Liver (tissue), 9 donors: ENCODE results near the gene DDX39A. TPM values are rescaled to one million over a fixed set of nuclear protein-coding genes. Genes with fewer than 3 reads are reported as not detected.
"Not testable (repeated sequence)": the region's sequence is repeated elsewhere in the genome, so short reads cannot be mapped to it uniquely, and the experiment has no call there.

ENCODE experiments used
- DNase-seq: peaks from one replicate; pipeline ENCODE4 v3.0.0-alpha.2; 2017; ENCODE audit warnings: low spot score
- H3K27ac ChIP-seq, 2 donors: one replicate each; pipeline ENCODE4 v1.7.0; 2013; ENCODE audit warnings: inconsistent platforms in 2 of 2, low read length in 2 of 2, control low read depth in 1 of 2, low read depth in 1 of 2, mild to moderate bottlenecking in 1 of 2
- H3K27me3 ChIP-seq, 4 donors: one replicate each; pipeline versions ENCODE4 v1.6.1 to v1.7.0; 2013; ENCODE audit warnings: low read length in 3 of 4, inconsistent platforms in 1 of 4, mild to moderate bottlenecking in 1 of 4, moderate library complexity in 1 of 4; ENCODE audit not compliant: control insufficient read depth in 4 of 4, insufficient read depth in 4 of 4
- H3K36me3 ChIP-seq, 4 donors: one replicate each; pipeline versions ENCODE4 v1.6.1 to v1.7.0; 2013; ENCODE audit warnings: low read length in 3 of 4, mild to moderate bottlenecking in 3 of 4, low read depth in 1 of 4, moderate library complexity in 1 of 4; ENCODE audit not compliant: control insufficient read depth in 4 of 4, insufficient read depth in 3 of 4
- H3K4me1 ChIP-seq, 4 donors: one replicate each; pipeline versions ENCODE4 v1.6.1 to v1.7.0; 2013; ENCODE audit warnings: low read length in 3 of 4, mild to moderate bottlenecking in 3 of 4, moderate library complexity in 1 of 4; ENCODE audit not compliant: control insufficient read depth in 4 of 4, insufficient read depth in 4 of 4
- H3K4me3 ChIP-seq, 3 donors: one replicate each; pipeline versions ENCODE4 v1.6.1 to v1.7.0; 2013; ENCODE audit warnings: low read length in 3 of 3, control low read depth in 1 of 3, low read depth in 1 of 3, mild to moderate bottlenecking in 1 of 3
- H3K9ac ChIP-seq, 2 donors: one replicate each; pipeline ENCODE4 v1.7.0; 2013; ENCODE audit warnings: low read length in 2 of 2, mild to moderate bottlenecking in 2 of 2, moderate library complexity in 2 of 2, control low read depth in 1 of 2, low read depth in 1 of 2
- H3K9me3 ChIP-seq, 4 donors: one replicate each; pipeline versions ENCODE4 v1.6.1 to v1.7.0; 2013; ENCODE audit warnings: low read length in 3 of 4; ENCODE audit not compliant: control insufficient read depth in 4 of 4
- ATF3 ChIP-seq: IDR thresholded peaks from 2 replicates; pipeline ENCODE4 v1.6.1; 2016; ENCODE audit warnings: antibody characterized with exemption
- CTCF ChIP-seq: fragments of 150-350 bp; IDR thresholded peaks from 2 replicates; pipeline ENCODE4 v1.5.1; 2017; ENCODE audit warnings: improper control_type of control experiment, low read depth, low read length; ENCODE audit not compliant: missing input control
- EGR1 ChIP-seq, 2 donors: IDR thresholded peaks; 2 replicates each; pipeline ENCODE4 v1.6.1; 2016 to 2018; ENCODE audit warnings: antibody characterized with exemption in 2 of 2, low read depth in 2 of 2
- FOXA1 ChIP-seq: IDR thresholded peaks from 2 replicates; pipeline ENCODE4 v1.6.1; 2016; ENCODE audit warnings: antibody characterized with exemption
- FOXA2 ChIP-seq: IDR thresholded peaks from 2 replicates; pipeline ENCODE4 v1.6.1; 2016; ENCODE audit warnings: antibody characterized with exemption
- GABPA ChIP-seq, 2 donors: IDR thresholded peaks in 1 of 2; conservative IDR thresholded peaks in 1 of 2; 2 replicates each; pipeline ENCODE4 v1.6.1; 2016; ENCODE audit warnings: antibody characterized with exemption in 2 of 2, mild to moderate bottlenecking in 1 of 2, moderate library complexity in 1 of 2
- HNF4G ChIP-seq: IDR thresholded peaks from 2 replicates; pipeline ENCODE4 v1.6.1; 2016; ENCODE audit warnings: antibody characterized with exemption
- MAX ChIP-seq: IDR thresholded peaks from 2 replicates; pipeline ENCODE4 v1.6.1; 2016; ENCODE audit warnings: antibody characterized with exemption
- RAD21 ChIP-seq, 2 donors: IDR thresholded peaks; 2 replicates each; pipeline ENCODE4 v1.6.1; 2016; ENCODE audit warnings: antibody characterized with exemption in 2 of 2, mild to moderate bottlenecking in 2 of 2
- RXRA ChIP-seq, 2 donors: IDR thresholded peaks; 2 replicates each; pipeline ENCODE4 v1.6.1; 2017 to 2018; ENCODE audit warnings: antibody characterized with exemption in 2 of 2, mild to moderate bottlenecking in 1 of 2
- TAF1 ChIP-seq: conservative IDR thresholded peaks from 2 replicates; pipeline ENCODE4 v1.6.1; 2016; ENCODE audit warnings: antibody characterized with exemption, mild to moderate bottlenecking
- YY1 ChIP-seq: IDR thresholded peaks from 2 replicates; pipeline ENCODE4 v1.6.1; 2016; ENCODE audit warnings: antibody characterized with exemption, mild to moderate bottlenecking
- ZBTB33 ChIP-seq: IDR thresholded peaks from 2 replicates; pipeline ENCODE4 v1.6.1; 2016; ENCODE audit warnings: antibody characterized with exemption
- WGBS: extraction: QIAGEN DNeasy Blood & Tissue Kit; methylation state at CpG from one replicate; pipeline ENCODE4 v1.1.7; 2013; 5-methylcytosine and 5-hydroxymethylcytosine counted together
- polyA plus RNA-seq, 2 donors: library from polyadenylated mRNA; stranded (reverse) in 1 of 2; unstranded in 1 of 2; fragments of 200-250 nt in 1 of 2; fragments of >200 nt in 1 of 2; fragmentation: Nextera tagmentation in 1 of 2; extraction: Ambion mirVana in 1 of 2; gene quantifications; one replicate each; pipeline versions ENCODE4 v1.2.1 to v1.2.3, GENCODE V29; 2013 to 2015
- total RNA-seq, 2 donors: library from RNA; depleted of rRNA; stranded (reverse); fragments of >200 nt; gene quantifications; one replicate each; pipeline ENCODE4 v1.2.3, GENCODE V29; 2014
- donor health status: healthy.
- donor health status: healthy.
- donor health status: healthy.
- donor health status: healthy.
- donor health status: healthy.

DDX39A gene
- total and polyA plus RNA-seq, 4 donors, result 24.9 to 54.7 (median 35.4) TPM

GRCh38 chr19:14400951-14401431 lies 18.1 kb downstream of the DDX39A start:
- WGBS, result 94% methylated on average over 11 of the region's 11 CpGs

GRCh38 chr19:14397168-14397567 lies 22.0 kb downstream of the DDX39A start:
- H3K4me3 ChIP-seq, H3K27ac ChIP-seq, H3K36me3 ChIP-seq, H3K4me1 ChIP-seq, H3K27me3 ChIP-seq, H3K9me3 ChIP-seq, DNase-seq, H3K9ac ChIP-seq: not testable (repeated sequence)
- WGBS, result 77% methylated on average over 15 of the region's 16 CpGs

More at GRCh38 chr19:14400951-14401431, 18.1 kb downstream of the DDX39A start:
- Histone ChIP-seq H3K9me3 (no peaks in the 10 kb centered on the region), H3K4me3 (no peak overlapping the region), H3K27ac (no peak overlapping the region), H3K36me3 (peaks cover 0 to 6% (median 5%) of the 10 kb centered on the region in 4 donors), H3K9ac (no peak overlapping the region), H3K27me3 (no peaks in the 10 kb centered on the region), H3K4me1 (peaks cover 0 to 2% (median under 1%) of the 10 kb centered on the region in 4 donors)
- no peak for DNase-seq
- TF ChIP-seq FOXA1, result no peak
- TF ChIP-seq HNF4G, result no peak

DNA sequence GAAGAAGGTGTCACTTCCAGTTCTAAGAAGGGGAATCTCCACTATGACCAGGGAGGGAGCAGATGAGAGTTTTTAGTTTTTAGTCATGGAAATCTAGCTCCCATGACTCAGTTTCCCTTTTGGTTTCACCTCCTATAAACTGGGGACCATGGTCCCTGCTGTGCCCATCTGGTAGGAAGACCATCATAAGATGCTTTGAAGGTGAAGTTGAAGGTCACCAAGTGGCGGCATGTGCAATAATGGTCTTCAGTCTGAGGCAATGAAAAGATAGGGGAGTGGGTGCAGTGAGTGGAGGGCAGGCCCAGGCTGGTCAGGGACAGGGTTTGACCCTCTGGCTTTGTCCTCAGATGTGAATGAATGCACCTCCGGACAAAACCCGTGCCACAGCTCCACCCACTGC lies 22.4 kb downstream of the DDX39A start:
- H3K4me1 ChIP-seq, H3K9me3 ChIP-seq, H3K36me3 ChIP-seq, H3K27me3 ChIP-seq, H3K27ac ChIP-seq, H3K9ac ChIP-seq, H3K4me3 ChIP-seq, DNase-seq: not testable (repeated sequence)
- 91% methylated on average over 3 of the region's 3 CpGs for WGBS

DNA sequence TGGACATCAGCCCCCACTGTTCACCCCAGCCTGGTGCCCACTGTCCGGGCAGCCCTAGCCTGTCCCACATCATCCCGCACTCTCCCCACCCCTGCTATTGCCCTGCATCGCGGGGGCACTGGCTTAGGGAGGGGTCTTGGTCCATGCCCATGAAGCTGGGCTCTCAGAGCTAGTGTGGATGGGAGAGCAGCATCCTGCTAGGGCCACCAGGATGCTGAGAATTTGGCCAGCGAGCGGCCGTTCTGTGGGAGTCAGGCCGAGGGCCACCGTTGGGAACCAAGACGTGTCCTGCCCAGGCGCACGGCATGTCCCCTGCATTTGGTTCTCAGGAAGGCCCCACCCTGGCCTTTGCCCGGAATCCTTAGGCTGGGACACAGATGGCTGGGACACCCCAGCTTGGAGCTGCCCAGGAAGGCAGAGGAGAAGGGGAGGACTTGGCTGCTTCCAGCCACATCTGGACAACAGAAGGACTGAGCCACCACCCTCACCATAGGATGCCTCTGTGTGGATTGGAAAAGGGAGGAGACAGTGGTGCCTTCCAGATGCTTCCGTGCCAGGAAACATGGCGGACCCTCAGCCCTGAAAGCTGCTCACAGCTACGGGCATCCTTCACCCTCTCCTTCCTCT lies 23.3 kb downstream of the DDX39A start:
- Histone ChIP-seq H3K4me1 (no peaks in the 10 kb centered on the region), H3K36me3 (peaks cover 0 to 10% (median 2%) of the 10 kb centered on the region in 4 donors), H3K9ac (no peak overlapping the region), H3K4me3 (no peak overlapping the region), H3K27me3 (no peaks in the 10 kb centered on the region), H3K27ac (no peak overlapping the region), H3K9me3 (no peaks in the 10 kb centered on the region)
- no peak for TF ChIP-seq HNF4G
- TF ChIP-seq ZBTB33, result no peak
- TF ChIP-seq EGR1 (IDR thresholded peaks at IDR 0.05; ENCODE audit: low read depth in 2 of 2), result no peak
- no peak for TF ChIP-seq TAF1
- no peak for TF ChIP-seq YY1
- TF ChIP-seq FOXA2, result no peak
- TF ChIP-seq GABPA (IDR thresholded peaks at IDR 0.05 in 1 of 2, conservative IDR thresholded peaks at IDR 0.05 in 1 of 2), result no peak
- no peak for TF ChIP-seq CTCF
- TF ChIP-seq MAX, result no peak
- no peak for TF ChIP-seq ATF3
- no peak for TF ChIP-seq RAD21 (IDR thresholded peaks at IDR 0.05)
- TF ChIP-seq RXRA (IDR thresholded peaks at IDR 0.05), result no peak
- WGBS, result 82% methylated on average over 16 of the region's 16 CpGs
- no peak for DNase-seq
